ENCODE data around the gene CACNA2D1.
"Not testable (repeated sequence)": the region's sequence is repeated elsewhere in the genome, so short reads cannot be mapped to it uniquely, and the experiment has no call there.

CACNA2D1 gene

GRCh38 chr7:82153776-82154175 lies 289.8 kb downstream of the CACNA2D1 start:
- no peak for TF ChIP-seq CTCF (conservative IDR thresholded peaks at IDR 0.05; ENCODE audit: low read depth)
- H3K27ac ChIP-seq, result no peak overlapping the region
- no peak for DNase-seq (ENCODE audit: low spot score)
- ChIA-PET POLR2A (ENCODE audit: low non-redundant PET) (no interaction called here), CTCF (interaction anchor here (0.6 to 0.7 kb wide), 2 partner anchors 13 to 51 kb away, joined by 3 to 7 read pairs; no protein-coding TSS in a partner anchor)

GRCh38 chr7:82152858-82153257 lies 290.7 kb downstream of the CACNA2D1 start:
- no peak for TF ChIP-seq CTCF (conservative IDR thresholded peaks at IDR 0.05; ENCODE audit: low read depth)
- ChIA-PET CTCF (interaction anchor here (0.6 kb wide), 1 partner anchor 815 kb away, joined by 4 read pairs; no protein-coding TSS in a partner anchor), POLR2A (ENCODE audit: low non-redundant PET) (no interaction called here)
- H3K27ac ChIP-seq, result no peak overlapping the region
- no peak for DNase-seq (ENCODE audit: low spot score)

- ChIA-PET CTCF (no interaction called here), POLR2A (ENCODE audit: low non-redundant PET) (no interaction called here)
- H3K27ac ChIP-seq, result no peak overlapping the region
- TF ChIP-seq CTCF (conservative IDR thresholded peaks at IDR 0.05; ENCODE audit: low read depth), result no peak
- DNase-seq (ENCODE audit: low spot score), result no peak
Observed at GRCh38 chr7:82146491-82146890, 297.1 kb downstream of the CACNA2D1 start.

GRCh38 chr7:82142263-82142864 lies 301.2 kb downstream of the CACNA2D1 start:
- CTCF ChIA-PET, result no interaction called here
- no peak for TF ChIP-seq CTCF (conservative IDR thresholded peaks at IDR 0.05; ENCODE audit: low read depth)
- POLR2A ChIA-PET (ENCODE audit: low non-redundant PET), result no interaction called here
- no peak overlapping the region for H3K27ac ChIP-seq
- no peak for DNase-seq (ENCODE audit: low spot score)

GRCh38 chr7:82141427-82141826 lies 302.1 kb downstream of the CACNA2D1 start:
- ChIA-PET POLR2A (ENCODE audit: low non-redundant PET) (no interaction called here), CTCF (no interaction called here)
- no peak for TF ChIP-seq CTCF (conservative IDR thresholded peaks at IDR 0.05; ENCODE audit: low read depth)
- H3K27ac ChIP-seq, result no peak overlapping the region
- no peak for DNase-seq (ENCODE audit: low spot score)

GRCh38 chr7:82140608-82141007 lies 303.0 kb downstream of the CACNA2D1 start:
- CTCF ChIA-PET, result interaction anchor here (0.6 kb wide), 1 partner anchor 14 kb away, joined by 7 read pairs; no protein-coding TSS in a partner anchor
- DNase-seq (ENCODE audit: low spot score), result not testable (repeated sequence)

GRCh38 chr7:82131215-82131614 lies 312.4 kb downstream of the CACNA2D1 start:
- no peak for DNase-seq (ENCODE audit: low spot score)
- TF ChIP-seq CTCF (conservative IDR thresholded peaks at IDR 0.05; ENCODE audit: low read depth), result no peak
- no peak overlapping the region for H3K27ac ChIP-seq
- CTCF ChIA-PET, result no interaction called here
- POLR2A ChIA-PET (ENCODE audit: low non-redundant PET), result no interaction called here

More at GRCh38 chr7:82140608-82141007, 303.0 kb downstream of the CACNA2D1 start:
- H3K27ac ChIP-seq; POLR2A ChIA-PET (ENCODE audit: low non-redundant PET): not testable (repeated sequence)
